Activated CD8-positive, alpha-beta memory T cell treated with anti-CD3 and anti-CD28 coated beads for 36 hours (primary cell): Measurements from ENCODE around the gene HCN2. TPM values are rescaled to one million over a fixed set of nuclear protein-coding genes. Genes with fewer than 3 reads are reported as not detected.

ENCODE experiments used
- CTCF ChIA-PET: fragments of 350-600 bp; sonication (Branson Sonifier 250); formaldehyde crosslinking; loops from one replicate; lab custom pipeline; 2021; ENCODE audit warnings: antibody characterized with exemption; lab: Charles Lee
- POLR2A ChIA-PET: fragments of 350-600 bp; sonication (Branson Sonifier 250); formaldehyde crosslinking; loops from one replicate; lab custom pipeline; 2021; ENCODE audit warnings: antibody characterized with exemption; lab: Charles Lee
- total RNA-seq, 2 experiments: library from RNA; stranded (reverse); gene quantifications; one replicate each; pipeline ENCODE4 v1.2.3, GENCODE V29; 2021

HCN2 gene
- total RNA-seq, 2 experiments from 2014 or later: 0.40 to 0.55 TPM

DNA sequence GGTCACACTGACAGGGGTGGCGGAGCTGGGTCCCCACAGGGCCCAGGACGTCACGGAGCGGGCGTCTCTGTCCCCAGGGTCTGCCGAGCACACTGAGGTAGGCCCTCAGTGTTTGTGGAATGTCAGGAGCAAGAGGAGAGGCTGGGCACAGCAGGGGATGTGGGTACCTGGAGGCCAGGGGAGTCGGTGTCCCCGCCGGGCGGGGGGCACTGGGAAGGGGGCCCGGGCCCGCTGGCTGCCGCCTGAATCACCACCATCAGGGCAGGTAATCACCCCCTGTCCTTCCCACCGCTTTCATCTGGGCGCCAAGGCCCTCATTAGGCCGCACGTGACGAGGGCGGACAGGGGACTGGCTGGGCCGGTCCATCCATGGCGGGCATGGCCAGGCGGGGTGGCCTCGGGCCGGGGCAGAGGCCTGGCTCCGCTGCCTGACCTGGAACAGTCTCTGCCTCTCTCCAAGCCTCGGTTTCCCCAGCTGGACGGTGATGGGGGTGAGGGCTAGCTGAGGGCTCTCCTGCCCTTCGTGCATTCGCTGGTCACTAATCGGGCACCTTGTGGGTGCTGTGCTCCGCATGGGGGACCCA lies 51.0 kb downstream of the HCN2 start:
- CTCF ChIA-PET: no interaction called here
- POLR2A ChIA-PET: interaction anchor here (0.5 to 0.7 kb wide), 2 partner anchors 9 to 64 kb away, joined by 3 to 4 read pairs; no protein-coding TSS in a partner anchor

DNA sequence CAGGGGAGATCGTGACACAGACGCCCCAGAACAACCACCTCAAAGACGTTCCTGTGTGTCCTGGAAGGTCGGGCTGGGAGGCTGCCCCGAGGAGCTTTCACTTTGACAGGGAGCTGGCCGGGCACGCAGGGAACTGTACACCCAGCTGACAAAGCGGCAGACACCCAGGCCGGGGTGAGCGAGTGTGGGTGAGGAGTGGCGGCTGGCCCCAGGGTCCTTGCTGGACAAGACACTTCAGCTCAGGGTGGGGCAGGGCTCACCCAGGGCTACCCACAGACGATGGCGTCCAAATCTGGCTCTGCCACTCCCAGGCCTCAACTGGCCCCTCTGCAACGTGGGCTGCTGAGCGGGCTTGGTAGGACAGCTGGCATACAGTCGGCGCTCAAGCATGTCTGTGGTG lies 52.0 kb downstream of the HCN2 start:
- POLR2A ChIA-PET: interaction anchor here (0.7 kb wide), 1 partner anchor 14 kb away, joined by 4 read pairs; no protein-coding TSS in a partner anchor
- CTCF ChIA-PET: no interaction called here

DNA sequence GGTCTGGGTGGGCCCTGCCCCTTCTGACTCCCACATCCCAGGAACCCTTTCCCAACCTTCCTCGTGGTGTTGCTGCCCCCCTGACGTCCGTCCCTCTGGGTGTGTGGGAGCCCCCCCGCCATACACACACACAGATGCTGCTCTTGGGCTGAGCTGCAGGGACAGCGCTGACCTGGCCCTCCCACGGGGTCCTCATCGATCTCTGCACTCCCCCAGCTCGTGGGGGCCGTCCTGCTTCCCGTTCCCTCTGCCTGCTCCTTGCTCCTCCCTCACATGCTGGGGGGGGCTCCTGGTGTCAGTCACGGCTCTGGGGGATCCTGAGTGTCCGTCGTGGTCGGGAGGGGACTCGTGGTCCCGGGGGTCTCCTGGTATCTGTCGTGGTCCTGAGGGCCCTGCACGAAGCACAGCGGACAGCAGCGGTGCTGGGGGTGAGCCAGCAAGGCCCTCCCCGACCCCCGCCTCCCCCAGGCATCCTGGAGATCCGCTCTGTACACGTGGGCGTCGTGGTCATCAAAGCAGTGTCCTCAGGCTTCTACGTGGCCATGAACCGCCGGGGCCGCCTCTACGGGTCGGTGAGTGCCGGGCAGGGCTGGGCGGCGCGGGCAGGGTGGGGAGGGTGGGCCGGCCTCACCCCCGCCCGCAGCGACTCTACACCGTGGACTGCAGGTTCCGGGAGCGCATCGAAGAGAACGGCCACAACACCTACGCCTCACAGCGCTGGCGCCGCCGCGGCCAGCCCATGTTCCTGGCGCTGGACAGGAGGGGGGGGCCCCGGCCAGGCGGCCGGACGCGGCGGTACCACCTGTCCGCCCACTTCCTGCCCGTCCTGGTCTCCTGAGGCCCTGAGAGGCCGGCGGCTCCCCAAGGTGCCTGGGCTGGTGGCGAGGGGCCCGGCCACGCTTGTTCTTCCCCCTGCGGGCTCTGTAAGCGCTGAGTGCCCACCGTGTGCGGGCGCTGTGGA lies 53.4 kb downstream of the HCN2 start:
- CTCF ChIA-PET: no interaction called here
- POLR2A ChIA-PET: no interaction called here

DNA sequence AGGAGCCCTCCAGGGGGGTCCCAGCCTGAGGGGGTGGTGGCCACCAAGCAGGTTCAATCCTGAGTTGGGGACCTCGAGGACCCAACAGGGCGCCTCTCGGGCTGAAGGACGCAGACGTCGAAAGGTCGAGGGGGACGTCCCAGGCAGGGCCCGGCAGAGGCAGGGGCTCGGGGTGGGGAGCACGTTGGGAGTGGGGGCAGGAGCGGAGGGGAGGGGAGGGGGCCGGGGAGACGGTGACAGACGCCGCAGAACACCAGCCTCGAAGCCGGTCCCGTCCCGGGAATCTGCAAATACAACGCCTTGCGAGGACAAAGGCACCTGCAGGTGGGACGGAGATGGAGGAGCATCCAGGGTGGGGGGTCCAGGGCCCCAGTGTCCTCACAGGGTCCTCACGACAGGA lies 54.1 kb downstream of the HCN2 start:
- CTCF ChIA-PET: no interaction called here
- POLR2A ChIA-PET: no interaction called here

DNA sequence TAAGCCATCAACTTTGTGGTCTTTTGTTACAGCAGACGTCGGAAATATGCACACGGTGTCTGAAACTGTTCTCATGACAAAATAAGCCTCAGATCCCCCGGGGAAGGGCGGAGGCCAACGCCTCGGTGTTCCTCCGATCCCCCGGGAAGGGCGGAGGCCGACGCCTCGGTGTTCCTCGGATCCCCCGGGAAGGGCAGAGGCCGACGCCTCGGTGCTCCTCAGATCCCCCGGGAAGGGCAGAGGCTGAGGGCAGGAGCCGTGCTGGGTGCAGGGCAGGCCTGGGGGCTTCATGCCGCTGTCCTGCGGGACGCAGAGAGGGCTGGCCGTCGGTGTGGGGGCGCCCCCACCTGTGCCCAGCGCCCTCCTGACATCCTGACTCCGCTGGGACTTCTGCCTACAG lies 54.7 kb downstream of the HCN2 start:
- ChIA-PET CTCF (no interaction called here), POLR2A (no interaction called here)

DNA sequence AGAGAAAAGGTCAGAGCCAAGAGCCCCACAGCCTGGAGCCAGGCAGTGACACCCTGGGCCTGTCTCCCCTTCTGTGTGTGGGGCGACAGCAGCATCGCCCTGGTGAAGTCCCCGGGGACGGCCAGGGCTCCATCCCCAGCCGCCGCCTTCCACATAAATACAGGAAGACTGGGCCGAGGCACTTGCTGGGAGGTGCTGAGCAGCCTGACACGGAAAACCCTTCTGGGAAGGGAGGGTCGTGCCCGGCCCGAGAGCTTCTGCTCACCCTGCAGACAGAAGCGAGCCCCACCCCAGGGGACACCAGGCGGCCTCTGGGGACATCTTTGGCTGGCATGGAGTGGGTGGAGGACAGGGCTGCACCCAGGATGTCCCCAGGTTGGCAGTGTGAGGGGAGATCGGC lies 55.1 kb downstream of the HCN2 start:
- CTCF ChIA-PET: no interaction called here
- POLR2A ChIA-PET: no interaction called here

DNA sequence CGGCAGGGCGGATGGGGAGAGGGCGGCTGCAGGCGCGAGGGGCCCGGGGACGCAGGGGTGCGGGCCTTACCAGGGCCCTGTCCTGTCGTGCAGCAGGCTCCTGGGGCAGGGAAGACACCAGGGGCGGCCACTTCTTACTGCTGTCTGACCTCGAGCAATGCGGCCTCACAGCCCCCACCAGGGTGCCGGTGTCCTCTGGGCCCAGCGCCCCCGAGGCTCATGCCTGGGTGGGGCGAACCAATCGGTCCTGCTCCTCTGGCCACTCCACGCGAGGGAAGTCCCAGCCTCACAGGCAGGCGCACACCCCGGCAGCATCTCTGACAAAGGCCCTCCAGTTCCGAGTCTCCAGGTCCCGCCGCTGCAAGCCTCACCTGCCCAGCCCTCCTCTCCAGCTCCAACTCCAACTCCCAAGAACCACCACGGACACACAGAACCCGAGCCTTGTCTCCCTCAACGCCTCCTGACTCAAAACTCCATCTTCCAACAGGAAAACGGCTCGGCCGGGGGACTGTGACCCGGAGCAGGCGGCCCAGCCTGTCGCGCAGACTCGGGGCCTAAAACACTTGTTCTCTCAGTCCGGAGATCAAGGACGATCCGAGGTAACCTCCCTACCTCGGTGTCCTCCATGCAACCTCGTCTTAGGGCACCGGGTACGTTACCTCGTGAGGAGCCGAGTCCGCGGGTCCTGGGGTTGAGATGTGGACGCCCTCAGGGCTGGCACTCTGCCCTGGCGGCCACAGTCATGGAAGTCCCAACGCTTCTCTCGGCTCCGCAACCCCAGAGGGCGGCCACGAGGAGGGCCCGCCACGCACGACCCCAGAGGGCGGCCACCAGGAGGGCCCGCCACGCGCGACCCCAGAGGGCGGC lies 56.5 kb downstream of the HCN2 start:
- POLR2A ChIA-PET: no interaction called here
- CTCF ChIA-PET: no interaction called here

DNA sequence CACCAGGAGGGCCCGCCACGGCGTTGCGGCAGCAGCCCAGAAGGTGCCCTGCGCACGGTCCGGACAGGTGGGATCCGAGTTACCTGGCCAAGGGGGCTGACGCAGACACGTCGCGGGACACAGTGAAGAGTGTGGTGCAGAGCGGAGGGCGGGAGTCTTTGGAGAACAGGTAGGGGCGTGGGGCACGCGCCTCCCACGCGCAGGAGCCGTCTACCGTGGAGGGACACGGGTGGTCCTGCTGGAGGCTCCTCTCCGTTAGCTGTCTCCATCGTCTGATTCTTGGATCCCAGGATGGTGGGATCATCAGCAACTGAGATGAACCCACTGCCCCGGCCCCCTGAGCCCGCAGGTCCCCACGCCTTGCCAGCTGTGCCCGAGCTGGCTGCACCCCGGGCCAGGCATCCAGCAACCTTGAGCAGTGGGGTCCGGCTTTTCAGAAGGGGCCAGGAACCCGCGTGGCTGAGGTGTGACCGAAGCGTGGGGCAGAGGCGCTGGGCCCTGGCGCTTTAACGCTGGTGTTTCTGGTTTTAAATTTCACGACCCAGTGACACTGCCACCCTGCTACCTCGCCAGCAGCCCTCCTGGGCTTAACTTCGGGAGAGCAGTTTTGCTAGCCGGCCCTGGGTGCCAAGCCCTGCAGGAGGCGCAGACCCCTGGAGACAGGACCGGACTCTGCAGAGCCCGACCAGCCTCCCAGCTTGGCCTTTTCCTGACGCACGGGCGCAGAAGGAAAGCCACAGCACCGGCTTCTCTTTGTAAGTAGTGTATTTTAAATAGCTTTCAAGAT lies 57.3 kb downstream of the HCN2 start:
- ChIA-PET CTCF (no interaction called here), POLR2A (no interaction called here)

DNA sequence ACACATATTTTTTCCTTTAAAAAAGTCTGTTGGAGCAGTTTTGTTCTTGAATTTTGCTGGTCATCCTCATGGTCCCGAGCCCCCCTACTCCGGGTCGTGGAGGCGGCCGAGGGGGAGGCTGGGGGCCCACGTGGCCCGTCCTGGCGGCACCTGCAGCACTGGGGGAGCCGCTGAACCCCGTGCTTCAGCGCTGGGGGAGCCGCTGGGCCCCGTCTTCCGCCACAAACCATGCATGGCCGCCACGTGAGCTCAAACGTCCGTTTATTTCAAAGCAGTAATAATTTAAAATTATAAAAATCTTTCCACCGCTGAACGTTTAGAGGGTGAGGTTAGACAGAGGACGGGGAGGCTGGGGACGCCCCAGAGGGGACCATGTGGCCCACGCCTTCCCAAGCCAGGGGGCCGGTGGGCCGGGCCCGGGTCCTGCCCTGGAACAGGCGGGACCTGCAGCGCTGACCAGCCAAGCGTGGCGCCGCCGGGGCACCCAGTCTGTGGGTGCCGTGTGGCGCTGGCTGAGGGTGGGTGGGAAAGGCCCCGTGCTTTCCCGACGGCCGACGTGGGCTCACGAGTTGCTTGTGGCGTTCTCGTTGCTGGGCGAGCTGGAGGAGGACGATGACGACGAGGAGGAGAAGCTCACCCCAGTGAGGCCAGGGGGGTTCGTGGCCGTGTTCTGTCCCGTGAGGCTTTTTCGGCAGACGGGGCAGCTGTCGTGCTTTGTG lies 58.0 kb downstream of the HCN2 start:
- POLR2A ChIA-PET: no interaction called here
- CTCF ChIA-PET: no interaction called here

DNA sequence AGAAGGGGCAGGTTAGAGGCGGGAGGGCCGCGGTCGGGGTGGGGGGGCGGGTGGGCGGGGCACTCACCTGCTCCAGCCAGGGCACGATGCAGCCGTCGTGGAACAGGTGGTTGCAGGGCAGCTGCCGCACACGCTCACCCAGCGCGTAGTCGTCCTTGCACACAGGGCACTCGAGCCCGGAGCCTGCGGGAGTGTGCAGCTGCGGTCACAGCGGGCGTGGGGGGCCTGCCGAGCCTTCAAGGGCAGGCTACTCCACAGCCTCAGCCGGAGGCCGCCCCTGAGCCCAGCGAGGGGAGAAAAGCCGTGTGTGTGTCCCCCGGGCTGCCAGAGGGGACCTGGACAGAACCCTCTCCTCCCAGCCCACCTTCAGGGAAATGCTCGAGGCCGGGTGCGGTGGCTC lies 58.6 kb downstream of the HCN2 start:
- ChIA-PET POLR2A (no interaction called here), CTCF (interaction anchor here (0.7 kb wide), 1 partner anchor 126 kb away, joined by 3 read pairs; no protein-coding TSS in a partner anchor)

DNA sequence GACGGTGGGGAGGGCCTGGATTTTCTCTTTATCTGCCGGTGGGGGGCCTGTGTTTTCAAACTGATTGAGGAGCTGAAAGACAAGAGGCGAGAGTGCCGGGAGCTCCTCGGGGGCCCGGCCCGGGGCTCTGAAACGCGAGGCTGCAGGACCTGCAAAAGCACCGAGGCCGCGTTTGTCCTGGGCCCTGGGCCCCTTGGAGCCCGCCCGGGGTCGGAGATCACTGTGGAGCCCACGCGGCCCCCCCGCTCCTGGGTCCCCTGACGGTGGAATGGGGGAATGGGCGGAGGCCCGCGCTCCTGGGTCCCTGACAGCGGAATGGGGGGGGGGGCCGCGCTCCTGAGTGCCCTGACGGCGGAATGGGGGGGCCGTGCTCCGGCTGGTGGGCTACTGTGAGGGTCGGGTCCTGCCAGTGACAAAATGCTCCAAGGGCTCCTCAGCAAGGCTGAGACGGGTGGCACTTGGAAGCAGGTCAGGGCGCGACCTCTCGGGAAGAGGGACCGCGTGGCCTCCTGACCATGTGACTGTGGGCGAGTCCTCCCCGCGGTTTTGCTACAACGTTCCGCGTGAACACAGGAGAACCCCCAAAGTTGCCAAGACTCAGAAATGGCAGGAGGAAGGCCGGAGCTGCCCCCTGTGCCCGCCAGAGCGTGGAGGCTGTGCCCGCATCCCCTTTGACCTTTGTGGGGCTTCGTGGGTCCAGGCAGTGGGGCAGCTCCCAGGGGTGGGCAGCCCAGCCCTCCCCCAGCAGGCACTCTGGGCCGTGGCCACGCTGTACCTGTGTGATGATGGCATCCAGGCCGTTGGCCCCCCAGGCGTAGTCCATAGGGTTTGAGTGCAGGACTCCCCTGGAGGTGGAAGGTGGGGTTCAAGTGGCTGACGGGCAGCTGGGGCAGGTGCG lies 59.5 kb downstream of the HCN2 start:
- POLR2A ChIA-PET: no interaction called here
- CTCF ChIA-PET: interaction anchor here (0.7 to 0.9 kb wide), 3 partner anchors 12 to 127 kb away, joined by 3 read pairs; no protein-coding TSS in a partner anchor

DNA sequence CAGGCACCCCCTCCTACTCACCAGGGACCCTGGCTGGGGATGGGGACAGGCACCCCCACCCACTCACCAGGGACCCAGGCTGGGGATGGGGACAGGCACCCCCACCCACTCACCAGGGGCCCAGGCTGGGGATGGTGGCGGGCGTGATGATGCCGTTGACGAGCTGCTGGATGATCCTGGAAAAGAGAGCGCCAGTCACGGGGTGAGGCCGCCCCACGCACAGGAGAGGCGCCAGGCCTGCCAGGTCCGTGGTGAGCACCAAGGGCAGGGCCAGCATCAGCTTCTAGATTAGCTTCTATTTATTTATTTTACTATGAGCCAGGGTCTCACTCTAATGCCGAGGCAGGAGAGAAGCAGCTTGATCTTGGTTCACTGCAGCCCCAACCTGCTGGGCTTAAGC lies 60.4 kb downstream of the HCN2 start:
- POLR2A ChIA-PET: interaction anchor here (0.6 to 0.7 kb wide), 2 partner anchors 10 to 108 kb away, joined by 13 to 14 read pairs; no protein-coding TSS in a partner anchor

DNA sequence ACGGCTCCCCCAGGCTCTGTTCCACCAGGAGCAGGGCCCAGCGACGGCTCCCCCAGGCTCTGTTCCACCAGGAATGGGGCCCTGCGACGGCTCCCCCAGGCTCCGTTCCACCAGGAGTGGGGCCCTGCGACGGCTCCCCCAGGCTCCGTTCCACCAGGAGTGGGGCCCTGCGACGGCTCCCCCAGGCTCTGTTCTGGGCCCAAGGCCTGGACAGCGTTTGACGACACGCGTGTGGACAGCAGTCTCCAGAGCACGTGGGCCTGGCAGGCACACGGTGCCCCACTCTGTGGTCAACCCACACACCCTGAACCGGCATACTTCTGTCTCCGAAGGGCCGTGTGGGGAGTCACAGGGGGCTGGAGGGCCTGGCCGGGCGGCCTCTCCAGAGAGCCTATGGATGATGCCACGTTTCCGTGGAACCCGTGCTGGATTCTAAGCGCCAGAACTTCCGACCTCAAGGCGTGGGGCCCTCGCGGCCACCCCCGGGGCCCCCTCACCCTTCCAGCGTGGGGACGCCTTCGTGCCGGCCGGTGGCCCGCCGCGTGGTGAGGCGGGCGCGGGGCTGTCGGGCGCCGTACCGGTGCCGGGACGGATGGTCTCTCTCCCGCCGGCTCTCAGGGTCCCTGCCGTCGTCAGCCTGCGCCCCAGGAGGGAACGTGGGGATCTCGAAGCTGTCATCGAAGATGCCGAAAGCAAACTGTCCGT lies 61.6 kb downstream of the HCN2 start:
- CTCF ChIA-PET: no interaction called here
- POLR2A ChIA-PET: interaction anchor here (0.7 kb wide), 2 partner anchors 8 to 9 kb away, joined by 5 to 13 read pairs; no protein-coding TSS in a partner anchor

More for the DNA sequence above, 60.4 kb downstream of the HCN2 start:
- CTCF ChIA-PET: no interaction called here

DNA sequence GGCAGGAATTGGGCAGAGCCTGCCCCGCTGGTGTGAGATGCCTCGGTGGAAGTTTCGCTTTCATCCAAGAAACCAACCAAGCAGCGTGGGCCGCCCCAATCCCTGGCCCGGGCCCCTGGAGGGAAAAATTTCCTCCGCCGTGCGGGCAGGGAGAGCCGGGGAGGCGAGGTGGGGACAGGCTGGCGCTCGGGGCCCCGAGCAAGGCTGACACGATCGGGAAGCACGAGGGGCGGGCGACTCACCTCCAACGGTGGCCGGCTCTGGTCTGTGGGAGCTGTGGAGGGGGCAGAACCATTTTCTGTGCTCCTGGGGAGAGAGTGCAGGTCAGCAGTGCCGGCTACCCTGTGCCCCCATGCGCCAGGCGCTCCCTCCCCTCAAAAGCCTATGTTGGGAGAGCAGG lies 62.3 kb downstream of the HCN2 start:
- ChIA-PET POLR2A (no interaction called here), CTCF (no interaction called here)

DNA sequence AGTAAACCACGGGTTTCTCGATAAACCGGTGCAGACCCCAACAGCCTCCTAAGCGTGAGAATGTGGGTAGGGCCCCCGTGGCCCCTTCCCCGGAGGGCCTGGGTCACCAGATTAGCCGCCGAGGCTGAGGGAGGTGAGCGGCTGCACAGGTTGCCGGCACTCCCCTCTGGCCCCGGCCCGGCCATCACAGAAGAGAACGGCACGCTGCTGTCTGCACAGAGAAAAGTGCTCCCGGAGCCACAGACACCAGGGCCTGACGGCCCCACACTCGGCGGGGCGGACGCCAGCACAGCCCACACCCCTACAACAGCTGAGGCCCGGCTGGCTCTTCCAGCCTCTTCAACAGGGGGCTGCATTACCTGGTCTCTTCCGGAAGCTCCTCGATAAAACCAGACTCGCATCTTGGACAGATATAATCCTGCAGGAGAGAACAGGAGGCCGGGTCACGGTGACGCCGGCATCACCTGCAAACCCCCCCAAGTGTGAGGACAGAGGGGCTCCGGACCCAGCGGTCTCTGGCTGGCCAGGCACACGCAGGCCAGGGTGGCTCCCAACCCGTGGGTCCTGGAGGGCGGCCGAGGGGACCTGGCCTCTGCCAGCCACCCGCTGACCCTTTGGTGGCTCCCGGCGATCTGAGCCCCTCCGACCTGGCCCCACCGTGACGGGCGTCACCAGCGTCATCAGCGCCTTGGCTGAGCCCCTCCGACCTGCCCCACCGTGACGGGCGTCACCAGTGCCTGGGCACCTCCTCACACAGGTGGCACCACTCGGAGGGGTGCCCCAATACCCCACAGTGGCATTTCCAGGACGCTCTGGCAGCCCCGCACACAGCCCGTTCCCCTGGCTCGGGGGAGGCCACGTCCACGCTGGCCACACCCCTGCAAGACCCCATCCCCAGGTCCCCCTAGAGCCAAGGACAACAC lies 63.0 kb downstream of the HCN2 start:
- CTCF ChIA-PET: no interaction called here
- POLR2A ChIA-PET: no interaction called here

DNA sequence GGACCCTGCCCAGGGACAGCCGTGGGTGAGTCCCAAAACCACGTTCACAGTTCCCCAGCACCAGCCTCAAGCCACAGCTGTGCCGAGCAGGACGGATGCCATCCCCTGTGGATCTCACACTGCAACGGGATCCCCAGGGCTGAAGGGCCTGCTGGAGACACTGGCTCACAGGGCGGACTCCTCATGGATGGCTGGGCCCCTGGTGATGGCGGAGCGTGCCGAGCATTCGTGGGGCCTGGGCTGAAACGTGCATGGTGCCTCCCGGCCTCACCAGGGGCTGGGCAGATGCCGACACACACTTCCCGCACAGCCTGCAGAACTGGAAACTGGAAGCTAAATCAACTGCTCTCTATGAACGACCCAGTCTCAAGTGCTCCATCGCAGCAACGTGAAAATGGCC lies 63.7 kb downstream of the HCN2 start:
- ChIA-PET CTCF (no interaction called here), POLR2A (no interaction called here)
